GM19455 (cell line): ENCODE results near the gene MIER2.
A peak's percentile ranks its signal among the peaks of the same experiment; 100 is the strongest.
"Not testable (repeated sequence)": the region's sequence is repeated elsewhere in the genome, so short reads cannot be mapped to it uniquely, and the experiment has no call there.

Experiments
- ATAC-seq: cut with Tn5 transposase; IDR thresholded peaks from one replicate; pipeline ENCODE4 v1.9.1; 2021; ENCODE audit not compliant: unreplicated experiment

MIER2 gene

DNA sequence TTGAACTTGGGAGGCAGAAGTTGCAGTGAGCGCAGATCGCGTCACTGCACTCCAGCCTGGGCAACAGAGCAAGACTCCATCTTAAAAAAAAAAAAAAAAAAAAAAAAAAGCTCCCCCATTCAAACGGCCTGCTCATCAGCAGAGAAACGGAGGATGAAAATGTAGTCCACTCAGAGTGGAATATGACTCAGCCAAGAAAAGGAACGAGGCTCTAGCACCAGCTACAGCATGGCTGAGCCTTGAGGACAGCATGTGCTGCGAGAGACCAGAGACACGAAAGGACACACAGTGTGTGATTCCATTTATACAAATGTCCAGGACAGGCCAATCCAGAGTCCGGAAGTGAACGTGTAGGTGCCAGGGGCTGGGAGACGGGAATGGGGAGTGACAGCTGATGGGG, 18.1 kb upstream of the MIER2 start:
- ATAC-seq: no peak

GRCh38 chr19:362154-362553, 17.6 kb upstream of the MIER2 start:
- no peak for ATAC-seq

- no peak for ATAC-seq
Measured at GRCh38 chr19:359653-359925, 15.0 kb upstream of the MIER2 start.

- ATAC-seq: not testable (repeated sequence)
Measured at GRCh38 chr19:355536-355935, 10.9 kb upstream of the MIER2 start.

- ATAC-seq: no peak
Measured at GRCh38 chr19:355134-355533, 10.5 kb upstream of the MIER2 start.

DNA sequence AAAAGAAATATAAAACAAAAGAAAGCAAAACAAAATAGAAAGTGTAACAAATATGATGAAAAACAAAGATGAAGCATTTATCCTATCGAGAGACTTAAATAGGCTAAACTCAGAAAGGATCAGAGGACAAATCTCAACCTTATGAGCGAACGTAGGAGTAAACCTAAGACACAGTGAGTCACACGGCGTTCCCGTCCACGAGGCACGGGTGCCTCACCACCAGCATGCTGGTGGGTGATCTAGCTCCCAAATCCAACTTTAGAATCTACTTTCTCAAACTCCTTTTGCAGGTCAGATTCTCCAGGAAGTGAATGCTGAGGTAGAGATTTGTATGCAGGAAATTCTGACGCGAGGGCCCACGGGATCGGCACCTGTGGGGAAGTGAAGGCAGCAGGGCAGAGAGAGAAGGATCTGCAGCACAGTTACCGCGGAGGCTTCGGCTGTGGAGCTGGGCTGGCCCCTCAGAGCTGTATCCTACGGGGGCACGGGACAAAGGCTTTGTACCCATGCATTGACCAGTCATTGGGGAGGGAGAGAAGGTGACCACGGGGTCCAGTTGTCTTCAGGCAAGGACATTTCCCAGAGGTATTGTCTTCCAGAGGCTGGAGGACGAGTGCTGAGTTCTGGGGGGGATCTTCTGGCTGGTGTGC, 7.5 kb upstream of the MIER2 start:
- ATAC-seq: no peak

DNA sequence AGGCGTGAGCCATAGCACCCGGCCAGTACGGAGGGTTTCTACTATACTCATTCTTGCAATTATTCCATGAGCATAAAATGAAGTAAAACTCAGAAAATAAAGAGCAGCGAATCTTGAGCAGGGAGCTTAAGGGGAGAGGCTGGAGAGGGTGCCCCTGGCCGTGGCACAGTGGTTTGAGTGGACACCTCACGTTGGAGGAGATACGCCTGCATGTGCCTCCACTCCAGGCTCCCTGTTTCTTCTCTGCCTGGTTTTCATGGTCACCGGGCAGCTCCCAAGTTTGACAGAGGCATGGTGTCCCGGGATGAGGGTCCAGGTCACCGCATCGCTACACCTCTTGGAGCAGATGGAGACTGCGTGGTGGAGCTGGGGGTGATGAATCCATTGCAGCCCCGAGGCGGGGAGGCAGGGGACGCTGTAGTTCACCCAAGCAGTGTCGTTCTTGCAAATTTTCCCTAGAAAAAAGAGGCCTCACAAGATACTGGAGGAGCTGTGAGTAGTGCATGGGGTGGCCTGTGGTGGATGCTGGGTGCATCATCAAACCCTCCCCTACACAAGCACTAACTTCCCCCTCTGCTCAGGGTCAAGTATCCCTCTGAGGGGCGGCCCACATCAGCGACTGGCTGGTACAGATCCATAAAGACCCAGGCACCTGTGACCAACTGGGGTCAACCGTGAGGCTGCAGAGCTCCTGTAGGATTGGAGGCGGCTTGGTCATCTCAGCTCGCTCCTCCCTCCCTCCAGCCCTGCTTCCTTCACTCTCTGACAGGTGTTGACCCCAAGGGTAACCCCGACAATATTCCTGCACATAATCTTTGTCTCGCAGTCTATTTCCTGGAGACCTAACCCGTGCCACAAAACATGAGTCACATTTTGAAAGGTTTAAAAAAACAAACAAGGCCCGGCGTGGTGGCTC, 3.6 kb upstream of the MIER2 start:
- no peak for ATAC-seq

DNA sequence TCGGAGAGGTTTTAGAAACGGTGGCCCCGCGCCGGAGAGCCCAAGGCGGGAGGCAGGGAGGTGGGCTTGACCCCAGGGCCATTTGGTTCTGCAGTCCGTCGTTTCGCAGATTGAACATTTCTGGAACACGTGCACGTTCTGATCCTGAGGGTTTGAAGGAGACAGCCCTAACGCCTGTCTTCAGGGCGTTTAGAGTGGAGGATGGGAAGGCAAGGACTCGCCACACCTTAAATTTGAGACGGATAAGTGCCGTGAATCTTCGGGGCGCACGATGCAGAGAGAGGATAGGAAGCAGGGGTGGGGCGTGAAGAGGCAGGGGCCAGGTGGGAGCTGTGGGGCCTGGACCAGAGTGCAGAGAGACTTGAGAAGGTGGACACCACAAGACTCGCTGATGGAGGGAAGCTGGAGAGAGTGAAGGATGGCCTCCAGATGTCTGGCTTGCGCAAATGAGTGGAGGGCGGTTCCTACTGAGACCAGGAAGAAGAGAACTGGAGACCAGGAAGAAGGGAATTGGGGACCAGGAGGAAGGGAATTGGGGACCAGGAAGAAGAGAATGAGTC, 804 bp upstream of the MIER2 start:
- no peak for ATAC-seq

GRCh38 chr19:343941-344624, 513 bp downstream of the MIER2 start:
- peak; percentile 41 for ATAC-seq

DNA sequence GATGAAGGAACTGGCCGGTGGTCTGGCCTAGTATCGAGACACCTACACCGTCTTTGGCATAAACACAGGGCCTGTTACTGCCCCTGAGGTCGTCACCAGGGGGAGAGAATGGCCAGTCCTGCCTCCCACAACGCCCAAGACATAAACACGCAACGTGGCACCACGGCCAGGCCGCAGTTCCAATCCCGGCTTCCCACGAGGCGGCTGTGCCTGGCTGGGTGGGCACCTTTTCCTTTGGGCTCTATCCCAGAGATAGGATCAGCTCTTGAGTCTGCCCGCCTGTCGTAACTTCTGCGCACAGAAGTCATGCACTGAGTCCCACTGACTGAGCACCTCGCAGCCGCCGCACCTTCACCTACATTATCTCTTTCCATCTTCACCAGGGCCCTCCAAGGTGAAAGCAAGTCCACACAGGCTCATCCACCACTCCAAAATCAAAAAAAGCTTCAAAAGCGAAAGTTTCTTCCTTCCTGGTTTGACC, 1.1 kb downstream of the MIER2 start:
- ATAC-seq: no peak

DNA sequence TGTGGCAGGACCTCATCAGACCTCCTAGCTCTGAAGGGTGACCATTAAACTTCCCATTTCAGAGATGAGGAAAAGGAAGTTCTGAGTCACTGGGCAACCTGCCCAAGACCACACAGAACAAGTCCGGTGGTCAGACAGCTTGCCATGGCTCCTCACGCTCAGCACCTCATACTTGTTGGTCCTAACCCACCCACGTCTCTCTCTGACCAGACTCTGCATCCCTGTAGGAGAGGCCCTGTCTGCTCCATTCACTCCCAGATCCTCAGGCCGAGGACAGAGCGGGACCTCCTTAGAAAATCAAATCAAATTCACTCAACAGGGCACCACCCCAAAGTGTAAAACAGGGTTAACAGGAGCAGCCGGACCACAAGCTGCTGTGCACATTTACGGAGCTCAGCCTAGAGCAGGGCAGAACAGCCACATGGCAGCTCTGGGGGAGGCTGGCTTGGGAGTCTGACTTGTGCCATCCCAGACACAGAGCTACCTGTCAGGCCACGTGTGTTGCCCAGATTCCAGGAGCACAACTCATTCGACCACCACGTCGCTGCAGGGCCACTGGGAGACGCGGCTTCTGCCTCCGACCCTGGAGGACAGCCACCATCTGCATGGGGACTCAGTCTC, 1.7 kb downstream of the MIER2 start:
- ATAC-seq: no peak

DNA sequence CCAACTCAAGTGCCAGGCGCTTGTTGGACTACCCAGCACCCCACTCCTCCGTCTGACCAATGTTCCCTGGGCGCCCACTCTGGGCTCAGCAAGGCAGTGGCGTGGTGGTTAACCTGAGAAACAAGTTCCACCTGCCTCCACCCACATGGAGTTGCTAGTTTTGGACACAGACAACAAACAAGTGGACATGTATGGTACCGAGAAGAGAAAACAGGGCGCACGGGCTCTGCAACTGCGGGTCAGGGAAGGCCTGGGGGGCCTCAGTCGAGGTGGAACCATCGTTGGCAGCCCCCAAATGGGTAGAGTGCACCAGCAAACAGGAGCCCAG, 2.5 kb downstream of the MIER2 start:
- ATAC-seq: no peak

DNA sequence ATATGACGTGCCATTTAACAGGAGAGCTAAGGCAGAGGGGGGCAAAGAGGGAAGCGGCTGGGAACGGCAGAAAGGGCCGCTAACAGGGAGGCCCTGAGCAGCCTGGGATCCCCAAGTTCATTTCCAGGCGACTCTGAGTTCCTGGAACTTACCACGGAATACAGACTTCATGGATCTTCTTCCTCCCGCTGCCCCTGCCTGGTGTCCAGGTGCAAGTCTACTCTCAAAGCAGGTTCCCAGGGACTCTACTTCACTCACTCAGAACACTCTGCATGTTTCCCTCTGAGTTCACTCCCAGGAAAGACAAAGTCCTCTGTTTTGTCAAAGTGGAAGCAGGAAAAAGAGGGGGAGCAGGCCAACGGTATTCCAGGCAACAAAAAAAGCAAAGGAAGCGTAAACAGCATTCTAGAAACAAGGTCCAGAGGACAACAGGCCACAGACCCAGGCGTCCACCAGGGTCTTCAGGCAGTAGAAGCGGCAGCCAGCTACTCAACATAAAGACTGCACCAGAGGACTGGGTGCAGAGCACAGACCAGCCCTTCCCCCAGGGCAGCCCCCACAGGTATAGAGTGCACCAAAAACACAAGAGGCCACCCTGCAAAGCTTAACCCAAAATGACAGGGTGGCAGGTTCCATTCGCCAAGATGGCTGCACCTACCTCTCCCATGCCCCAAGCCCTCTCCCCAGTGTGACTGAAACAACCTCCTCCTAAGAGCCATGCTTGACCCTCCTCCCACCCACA, 3.0 kb downstream of the MIER2 start:
- ATAC-seq: no peak

- no peak for ATAC-seq
Measured at GRCh38 chr19:340620-341385, 3.8 kb downstream of the MIER2 start.

DNA sequence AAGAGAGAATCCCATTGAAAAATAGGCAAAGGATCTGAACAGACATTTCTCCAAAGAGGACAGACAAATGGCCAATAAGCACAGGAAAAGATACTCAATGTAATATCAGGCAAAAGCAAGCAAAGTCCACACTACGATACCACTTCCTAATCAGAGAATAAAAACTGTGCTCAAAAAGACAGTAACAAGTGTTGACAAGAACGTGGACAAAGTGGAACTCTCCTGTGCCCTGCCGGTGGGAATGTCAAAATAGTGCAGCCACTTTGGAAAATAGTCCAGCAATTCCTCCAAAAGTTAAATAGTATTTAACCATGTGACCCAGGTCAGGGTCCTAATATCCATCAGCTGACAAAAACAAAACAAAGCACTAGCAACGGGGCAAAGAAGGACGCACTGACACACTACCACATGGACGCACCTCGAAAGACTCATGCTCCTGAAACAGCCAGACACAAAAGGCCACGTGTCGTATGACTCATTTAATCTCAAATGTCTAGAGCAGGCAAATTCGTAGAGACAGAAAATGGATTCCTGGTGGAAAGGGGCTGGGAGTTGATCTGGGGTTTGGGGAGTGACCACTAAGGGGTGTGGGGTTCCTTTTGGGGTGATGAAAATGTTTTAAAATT, 5.2 kb downstream of the MIER2 start:
- ATAC-seq: no peak

DNA sequence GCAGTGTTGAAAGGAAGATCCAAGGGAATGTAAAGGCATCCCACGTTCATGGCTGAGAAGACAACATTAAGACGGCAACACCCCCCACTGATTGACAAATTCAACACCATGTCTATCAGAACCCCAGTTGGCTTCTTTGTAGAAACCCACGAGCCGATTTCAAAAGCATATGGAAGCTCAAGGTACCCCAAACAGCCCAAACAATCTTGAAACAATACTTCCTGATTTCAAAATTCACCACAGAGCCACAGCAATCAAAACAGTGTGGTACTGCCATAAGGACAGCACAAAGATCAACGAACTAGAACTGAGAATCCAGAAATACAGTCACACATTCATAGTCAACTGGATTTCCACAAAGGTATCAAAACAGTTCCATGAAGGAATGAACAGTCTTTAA, 6.2 kb downstream of the MIER2 start:
- no peak for ATAC-seq

- no peak for ATAC-seq
Measured at GRCh38 chr19:336067-336614, 8.5 kb downstream of the MIER2 start.

- ATAC-seq: no peak
Measured at GRCh38 chr19:335486-336066, 9.0 kb downstream of the MIER2 start.

DNA sequence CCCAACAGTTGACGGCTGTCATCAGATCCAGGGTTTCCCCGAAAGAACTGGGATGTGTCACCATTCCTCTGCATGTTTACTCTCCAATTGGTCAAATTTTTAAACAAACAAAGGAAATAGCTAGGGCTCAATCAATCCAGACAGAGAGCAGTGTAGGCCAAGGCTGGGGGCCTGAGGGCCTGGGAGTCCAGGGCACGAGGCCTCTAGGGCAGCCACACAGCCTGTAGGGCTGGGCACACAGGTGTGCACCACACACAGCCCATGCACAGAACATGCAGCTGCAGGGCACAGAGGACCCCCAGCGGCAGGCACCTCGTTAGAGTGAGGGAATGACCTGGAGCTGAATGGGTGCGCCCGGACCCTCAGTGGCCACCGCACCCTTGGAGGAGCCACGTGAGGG, 9.5 kb downstream of the MIER2 start:
- no peak for ATAC-seq
